ENCODE data around the gene PGA3.
"Not testable (repeated sequence)": the region's sequence is repeated elsewhere in the genome, so short reads cannot be mapped to it uniquely, and the experiment has no call there.

The PGA3 gene

DNA sequence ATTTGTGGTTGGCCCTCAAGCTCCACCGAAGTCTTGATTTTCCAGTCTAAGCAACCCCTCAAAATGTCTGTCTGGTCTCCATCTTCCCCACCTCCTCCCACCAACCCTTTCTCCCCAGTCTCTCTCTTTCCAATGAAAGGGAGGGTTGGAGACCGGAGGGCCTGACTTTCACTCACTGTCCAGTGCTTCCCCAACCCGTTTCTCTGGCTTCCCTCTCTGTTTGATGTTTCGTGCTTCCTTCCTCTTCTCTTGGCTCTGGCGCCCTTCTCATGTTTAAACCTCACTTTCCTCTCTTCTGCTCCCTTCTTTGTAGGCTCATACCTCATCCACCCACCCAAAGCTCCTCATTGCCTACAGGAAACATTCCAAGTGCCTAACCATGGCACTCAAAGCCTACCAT, 31.0 kb upstream of the PGA3 start:
- 87% methylated on average over 5 of the region's 5 CpGs for WGBS
- H3K9me3 ChIP-seq (ENCODE audit: insufficient read depth, low read depth, low read length) = no peaks in the 10 kb centered on the region
- H3K36me3 ChIP-seq (ENCODE audit: insufficient read depth, low read length) = no peaks in the 10 kb centered on the region
- no peak overlapping the region for H3K9ac ChIP-seq (ENCODE audit: low read depth, low read length)
- no peak overlapping the region for H3K4me3 ChIP-seq (ENCODE audit: low read length)
- no peaks in the 10 kb centered on the region for H3K4me1 ChIP-seq (ENCODE audit: insufficient read depth, low read length)
- H3K27me3 ChIP-seq (ENCODE audit: insufficient read depth, low read length) = 0 out of 2 replicates have a peak, but pooled peaks cover 3% of the 10 kb centered on the region
- H3K27ac ChIP-seq (ENCODE audit: low read depth, low read length) = no peak overlapping the region

DNA sequence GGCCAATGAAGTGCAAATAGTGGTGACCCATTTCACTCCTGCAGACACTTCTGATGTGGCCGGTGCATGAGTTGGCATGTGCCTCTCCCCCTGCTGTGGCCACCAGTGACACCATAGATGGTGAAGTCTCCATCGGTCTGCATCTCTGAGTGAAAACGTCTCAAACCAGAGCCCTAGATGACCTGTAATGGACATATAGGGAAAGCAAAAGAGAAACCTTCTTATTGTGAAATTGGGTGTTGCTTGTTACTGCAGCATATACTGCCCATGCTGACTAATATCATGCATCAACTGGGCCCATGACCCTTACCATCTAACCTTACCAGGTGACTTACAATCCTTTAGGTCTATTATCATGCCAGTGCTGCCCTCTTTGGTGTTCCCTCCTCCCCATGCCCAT, 30.4 kb upstream of the PGA3 start:
- Histone ChIP-seq H3K9ac (ENCODE audit: low read depth, low read length) (no peak overlapping the region), H3K36me3 (ENCODE audit: insufficient read depth, low read length) (no peaks in the 10 kb centered on the region), H3K4me3 (ENCODE audit: low read length) (no peak overlapping the region), H3K27me3 (ENCODE audit: insufficient read depth, low read length) (0 out of 2 replicates have a peak, but pooled peaks cover 3% of the 10 kb centered on the region), H3K27ac (ENCODE audit: low read depth, low read length) (no peak overlapping the region), H3K9me3 (ENCODE audit: insufficient read depth, low read depth, low read length) (no peaks in the 10 kb centered on the region), H3K4me1 (ENCODE audit: insufficient read depth, low read length) (no peaks in the 10 kb centered on the region)
- WGBS = 94% methylated on average over 3 of the region's 3 CpGs

DNA sequence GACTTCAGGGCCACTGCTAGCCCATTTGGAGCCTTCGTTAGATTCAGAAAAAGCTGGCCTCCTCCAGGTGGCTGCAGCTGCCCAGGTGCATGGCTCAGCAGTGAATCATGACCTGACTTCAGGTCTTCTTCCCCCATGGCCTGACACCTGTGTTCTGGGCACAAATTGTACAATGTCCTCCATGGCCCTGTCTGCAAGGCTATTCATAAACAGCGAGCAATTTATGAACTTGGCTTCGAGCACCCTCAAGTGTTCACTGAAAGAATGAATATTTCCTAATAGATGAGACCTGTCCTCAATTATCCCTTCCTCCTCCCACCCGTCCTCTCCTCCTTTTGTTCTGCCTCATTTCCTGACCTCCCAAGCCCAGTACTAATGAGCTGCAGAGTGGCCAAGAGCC, 29.9 kb upstream of the PGA3 start:
- H3K27me3 ChIP-seq (ENCODE audit: insufficient read depth, low read length) = 0 out of 2 replicates have a peak, but pooled peaks cover 3% of the 10 kb centered on the region
- no peak overlapping the region for H3K27ac ChIP-seq (ENCODE audit: low read depth, low read length)
- 89% methylated on average over 4 of the region's 4 CpGs for whole genome bisulfite sequencing
- H3K4me3 ChIP-seq (ENCODE audit: low read length) = no peak overlapping the region
- H3K9ac ChIP-seq (ENCODE audit: low read depth, low read length) = no peak overlapping the region
- no peaks in the 10 kb centered on the region for H3K4me1 ChIP-seq (ENCODE audit: insufficient read depth, low read length)
- no peaks in the 10 kb centered on the region for H3K9me3 ChIP-seq (ENCODE audit: insufficient read depth, low read depth, low read length)
- H3K36me3 ChIP-seq (ENCODE audit: insufficient read depth, low read length) = no peaks in the 10 kb centered on the region

DNA sequence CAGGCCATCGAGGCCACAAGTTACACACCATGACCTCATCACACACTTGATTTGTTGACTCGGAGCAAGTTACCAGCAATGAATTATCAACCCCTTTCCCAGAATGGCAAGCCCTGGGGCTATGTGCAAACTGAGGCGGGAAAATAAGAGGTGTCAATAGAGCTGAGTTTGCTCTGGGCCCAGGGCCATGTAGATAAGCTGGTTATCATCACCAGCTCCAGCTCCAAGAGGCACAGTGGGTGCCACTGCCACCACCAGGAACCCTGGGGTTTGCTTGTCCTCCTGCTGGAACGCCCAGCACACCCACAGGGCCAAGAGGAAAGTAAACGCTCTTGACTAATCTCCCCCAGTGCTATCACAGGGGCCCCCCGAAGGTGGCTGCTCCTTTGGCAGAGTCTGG, 29.0 kb upstream of the PGA3 start:
- Histone ChIP-seq H3K4me1 (ENCODE audit: insufficient read depth, low read length) (no peaks in the 10 kb centered on the region), H3K4me3 (ENCODE audit: low read length) (no peak overlapping the region), H3K36me3 (ENCODE audit: insufficient read depth, low read length) (no peaks in the 10 kb centered on the region), H3K27me3 (ENCODE audit: insufficient read depth, low read length) (0 out of 2 replicates have a peak, but pooled peaks cover 3% of the 10 kb centered on the region), H3K9ac (ENCODE audit: low read depth, low read length) (no peak overlapping the region), H3K9me3 (ENCODE audit: insufficient read depth, low read depth, low read length) (no peaks in the 10 kb centered on the region), H3K27ac (ENCODE audit: low read depth, low read length) (no peak overlapping the region)
- 83% methylated on average over 6 of the region's 6 CpGs for WGBS

DNA sequence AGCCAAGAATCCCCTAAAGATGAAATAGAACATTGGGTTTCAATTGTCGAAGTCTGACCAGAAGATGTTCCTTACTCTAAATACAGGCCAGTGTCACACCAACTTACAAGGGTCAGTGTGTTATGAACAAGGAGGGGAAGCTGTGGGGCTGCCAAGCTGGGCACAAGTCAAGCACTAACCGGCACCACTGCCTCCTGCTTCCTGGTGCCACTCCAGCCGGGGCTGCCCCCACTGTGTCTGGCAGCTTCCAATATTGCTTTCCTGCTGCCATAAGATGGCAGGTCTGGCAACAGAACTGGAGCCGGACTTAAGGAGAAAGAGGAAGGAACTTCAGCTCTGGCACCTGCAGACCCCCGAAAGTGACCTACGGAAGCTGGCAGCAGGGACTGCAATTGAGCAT, 28.4 kb upstream of the PGA3 start:
- Histone ChIP-seq H3K4me1 (ENCODE audit: insufficient read depth, low read length) (no peaks in the 10 kb centered on the region), H3K36me3 (ENCODE audit: insufficient read depth, low read length) (no peaks in the 10 kb centered on the region), H3K9ac (ENCODE audit: low read depth, low read length) (no peak overlapping the region), H3K27ac (ENCODE audit: low read depth, low read length) (no peak overlapping the region), H3K27me3 (ENCODE audit: insufficient read depth, low read length) (0 out of 2 replicates have a peak, but pooled peaks cover 3% of the 10 kb centered on the region), H3K4me3 (ENCODE audit: low read length) (no peak overlapping the region), H3K9me3 (ENCODE audit: insufficient read depth, low read depth, low read length) (no peaks in the 10 kb centered on the region)
- WGBS = 94% methylated on average over 6 of the region's 6 CpGs

DNA sequence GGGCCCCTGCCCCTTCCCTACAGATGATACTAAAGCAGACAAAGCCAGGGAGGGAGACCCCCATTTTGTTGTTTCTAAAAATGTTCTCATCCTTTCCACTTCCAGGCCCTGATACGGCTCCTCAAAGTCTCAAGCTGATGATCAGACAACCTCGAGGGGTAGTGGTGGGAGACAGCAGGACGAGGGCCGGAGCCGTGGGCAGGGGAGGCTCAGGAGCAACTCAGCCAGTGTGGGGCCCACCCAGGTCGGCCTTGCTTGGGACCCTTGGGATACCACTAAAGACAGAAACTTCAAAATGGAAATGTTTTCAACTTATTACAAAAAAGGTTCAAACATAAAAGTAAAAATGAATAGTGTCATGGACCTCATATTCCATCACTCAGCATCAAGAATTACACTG, 26.9 kb upstream of the PGA3 start:
- Histone ChIP-seq H3K9me3 (ENCODE audit: insufficient read depth, low read depth, low read length) (no peaks in the 10 kb centered on the region), H3K4me1 (ENCODE audit: insufficient read depth, low read length) (no peaks in the 10 kb centered on the region), H3K4me3 (ENCODE audit: low read length) (no peak overlapping the region), H3K36me3 (ENCODE audit: insufficient read depth, low read length) (no peaks in the 10 kb centered on the region), H3K27ac (ENCODE audit: low read depth, low read length) (no peak overlapping the region), H3K27me3 (ENCODE audit: insufficient read depth, low read length) (0 out of 2 replicates have a peak, but pooled peaks cover 3% of the 10 kb centered on the region), H3K9ac (ENCODE audit: low read depth, low read length) (no peak overlapping the region)
- WGBS = 88% methylated on average over 6 of the region's 6 CpGs

DNA sequence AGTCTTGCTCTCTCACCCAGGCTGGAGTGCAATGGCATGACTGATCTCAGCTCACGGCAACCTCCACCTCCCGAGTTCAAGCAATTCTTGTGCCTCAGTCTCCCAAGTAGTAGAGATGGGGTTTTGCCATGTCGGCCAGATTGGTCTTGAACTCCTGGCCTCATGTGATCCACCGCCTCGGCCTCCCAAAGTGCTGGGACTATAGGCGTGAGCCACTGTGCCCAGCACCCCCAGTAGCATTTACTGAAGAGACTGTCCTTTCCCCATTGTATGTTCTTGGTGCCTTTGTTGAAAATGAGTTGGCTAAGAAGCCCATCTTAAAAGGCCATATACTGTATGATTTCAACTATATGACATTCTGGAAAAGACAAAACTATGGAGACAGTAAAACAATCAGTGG, 23.1 kb upstream of the PGA3 start:
- H3K4me3 ChIP-seq (ENCODE audit: low read length); H3K9me3 ChIP-seq (ENCODE audit: insufficient read depth, low read depth, low read length); H3K9ac ChIP-seq (ENCODE audit: low read depth, low read length); H3K36me3 ChIP-seq (ENCODE audit: insufficient read depth, low read length); H3K4me1 ChIP-seq (ENCODE audit: insufficient read depth, low read length); H3K27ac ChIP-seq (ENCODE audit: low read depth, low read length); H3K27me3 ChIP-seq (ENCODE audit: insufficient read depth, low read length): not testable (repeated sequence)
- 91% methylated on average over 6 of the region's 6 CpGs for WGBS

DNA sequence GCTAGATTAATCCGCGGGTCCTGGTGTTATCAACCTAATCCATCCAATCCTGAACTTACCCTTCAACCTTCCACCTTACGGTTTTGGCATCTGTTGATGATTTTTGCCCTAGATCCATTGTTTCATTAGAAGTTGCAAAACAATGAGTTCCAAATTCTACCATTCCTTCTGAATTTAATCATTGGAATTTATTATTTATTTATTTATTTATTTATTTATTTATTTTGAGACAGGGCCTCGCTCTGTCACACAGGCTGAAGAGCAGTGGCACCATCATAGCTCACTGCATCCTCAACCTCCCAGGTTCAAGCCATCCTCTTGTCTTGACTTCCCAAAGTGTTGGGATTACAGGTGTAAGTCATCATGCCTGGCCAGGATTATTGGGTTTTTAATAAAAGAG, 21.8 kb upstream of the PGA3 start:
- Histone ChIP-seq H3K36me3 (ENCODE audit: insufficient read depth, low read length) (no peaks in the 10 kb centered on the region), H3K4me1 (ENCODE audit: insufficient read depth, low read length) (no peaks in the 10 kb centered on the region), H3K27ac (ENCODE audit: low read depth, low read length) (no peak overlapping the region), H3K27me3 (ENCODE audit: insufficient read depth, low read length) (no peaks in the 10 kb centered on the region), H3K9ac (ENCODE audit: low read depth, low read length) (no peak overlapping the region), H3K9me3 (ENCODE audit: insufficient read depth, low read depth, low read length) (no peaks in the 10 kb centered on the region), H3K4me3 (ENCODE audit: low read length) (no peak overlapping the region)
- WGBS = 93% methylated on average over 4 of the region's 4 CpGs

DNA sequence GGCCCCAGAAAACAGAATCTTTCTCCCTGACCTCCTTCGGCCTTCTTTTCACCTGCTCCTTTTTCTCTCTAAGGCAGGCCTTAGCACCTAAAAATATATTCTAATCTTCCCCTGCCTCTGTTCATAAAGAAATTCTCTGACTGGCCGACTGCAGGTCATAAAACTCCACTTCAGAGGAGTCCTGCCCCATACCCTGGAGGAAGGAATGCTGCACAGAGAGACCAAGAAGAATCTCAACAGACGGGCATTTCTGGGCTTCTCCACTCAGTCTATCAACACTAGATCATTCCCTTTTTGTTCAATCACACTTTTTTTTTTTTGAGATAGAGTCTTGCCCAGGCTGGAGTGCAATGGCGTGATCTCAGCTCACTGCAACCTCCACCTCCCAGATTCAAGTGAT, 19.7 kb upstream of the PGA3 start:
- Histone ChIP-seq H3K9ac (ENCODE audit: low read depth, low read length) (no peak overlapping the region), H3K27me3 (ENCODE audit: insufficient read depth, low read length) (no peaks in the 10 kb centered on the region), H3K4me1 (ENCODE audit: insufficient read depth, low read length) (no peaks in the 10 kb centered on the region), H3K36me3 (ENCODE audit: insufficient read depth, low read length) (no peaks in the 10 kb centered on the region), H3K9me3 (ENCODE audit: insufficient read depth, low read depth, low read length) (no peaks in the 10 kb centered on the region), H3K27ac (ENCODE audit: low read depth, low read length) (no peak overlapping the region), H3K4me3 (ENCODE audit: low read length) (no peak overlapping the region)
- WGBS = 85% methylated on average over 4 of the region's 4 CpGs

DNA sequence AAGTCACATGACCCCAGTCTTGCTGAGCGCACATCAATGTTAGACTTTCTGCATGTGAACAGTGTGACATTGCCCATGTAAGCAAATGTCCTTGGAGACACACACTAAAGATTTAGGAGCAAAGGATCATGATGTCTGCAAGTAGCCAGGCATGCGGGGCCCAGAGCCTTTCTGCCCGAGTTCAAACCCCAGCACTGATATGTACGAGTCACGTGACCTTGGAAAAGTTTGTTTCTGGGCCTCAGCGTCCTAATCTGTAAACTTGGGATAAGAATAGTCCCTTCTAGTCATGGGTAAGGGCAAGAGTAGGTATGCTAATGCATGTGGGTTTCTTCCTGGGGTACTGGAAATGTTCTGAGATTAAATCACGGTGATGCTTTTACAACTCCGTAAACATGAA, 16.8 kb upstream of the PGA3 start:
- no peak overlapping the region for H3K9ac ChIP-seq (ENCODE audit: low read depth, low read length)
- H3K27ac ChIP-seq (ENCODE audit: low read depth, low read length) = no peak overlapping the region
- H3K4me1 ChIP-seq (ENCODE audit: insufficient read depth, low read length) = no peaks in the 10 kb centered on the region
- H3K36me3 ChIP-seq (ENCODE audit: insufficient read depth, low read length) = no peaks in the 10 kb centered on the region
- no peaks in the 10 kb centered on the region for H3K27me3 ChIP-seq (ENCODE audit: insufficient read depth, low read length)
- no peak overlapping the region for H3K4me3 ChIP-seq (ENCODE audit: low read length)
- no peaks in the 10 kb centered on the region for H3K9me3 ChIP-seq (ENCODE audit: insufficient read depth, low read depth, low read length)
- 93% methylated on average over 8 of the region's 8 CpGs for WGBS

DNA sequence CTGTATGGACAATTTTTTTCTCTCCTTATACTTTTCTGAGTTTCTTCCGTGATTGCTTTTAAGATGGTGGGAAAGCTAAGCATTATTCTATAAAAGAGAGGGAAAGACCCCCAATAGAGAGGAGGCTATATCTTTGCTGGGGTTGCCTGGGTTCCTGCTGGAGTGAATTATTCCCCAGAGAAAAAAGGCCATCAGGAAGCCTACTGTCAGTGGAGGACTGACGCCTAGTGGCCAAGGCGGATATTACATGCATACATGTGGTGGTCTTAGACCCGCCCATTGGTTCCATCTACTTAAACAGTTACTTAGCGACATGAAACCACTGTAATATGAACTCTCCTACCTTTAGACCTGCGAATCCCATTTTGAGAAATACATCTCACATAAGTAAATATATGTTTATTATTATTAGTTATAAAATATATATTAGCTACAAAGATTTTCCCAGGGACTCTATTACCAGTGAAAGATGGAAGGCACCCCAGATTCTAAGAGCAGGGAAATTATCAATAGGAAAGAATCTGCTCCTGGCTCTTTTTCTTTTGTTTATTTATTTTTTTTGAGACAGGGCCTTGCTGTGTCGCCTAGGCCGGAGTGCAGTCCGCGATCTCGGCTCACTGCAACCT, 15.7 kb upstream of the PGA3 start:
- H3K4me3 ChIP-seq (ENCODE audit: low read length) = no peak overlapping the region
- no peak overlapping the region for H3K27ac ChIP-seq (ENCODE audit: low read depth, low read length)
- no peak overlapping the region for H3K9ac ChIP-seq (ENCODE audit: low read depth, low read length)
- H3K9me3 ChIP-seq (ENCODE audit: insufficient read depth, low read depth, low read length) = no peaks in the 10 kb centered on the region
- 53% methylated on average over 9 of the region's 11 CpGs for WGBS
- no peaks in the 10 kb centered on the region for H3K36me3 ChIP-seq (ENCODE audit: insufficient read depth, low read length)
- no peaks in the 10 kb centered on the region for H3K4me1 ChIP-seq (ENCODE audit: insufficient read depth, low read length)
- no peaks in the 10 kb centered on the region for H3K27me3 ChIP-seq (ENCODE audit: insufficient read depth, low read length)

DNA sequence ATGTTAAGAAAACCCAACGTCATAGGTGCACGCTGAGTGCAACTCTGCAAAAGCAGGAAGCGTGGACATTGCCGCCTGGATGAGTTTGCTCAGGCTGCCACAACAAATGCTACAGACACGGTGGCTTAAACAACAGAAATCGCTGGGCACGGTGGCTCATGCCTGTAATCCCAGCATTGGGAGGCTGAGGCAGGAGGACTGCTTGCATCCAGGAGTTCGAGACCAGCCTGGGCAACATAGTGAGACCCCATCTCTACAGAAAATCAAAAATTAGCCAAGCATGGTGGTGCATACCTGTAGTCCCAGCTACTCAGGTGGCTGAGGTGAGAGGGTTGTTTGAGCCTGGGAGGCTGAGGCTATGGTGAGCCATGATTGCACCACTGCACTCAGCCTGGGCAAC, 13.4 kb upstream of the PGA3 start:
- Histone ChIP-seq H3K9me3 (ENCODE audit: insufficient read depth, low read depth, low read length) (no peaks in the 10 kb centered on the region), H3K27me3 (ENCODE audit: insufficient read depth, low read length) (no peaks in the 10 kb centered on the region), H3K4me1 (ENCODE audit: insufficient read depth, low read length) (no peaks in the 10 kb centered on the region; the same call in 1 of the 2 replicates), H3K9ac (ENCODE audit: low read depth, low read length) (no peak overlapping the region), H3K27ac (ENCODE audit: low read depth, low read length) (no peak overlapping the region), H3K36me3 (ENCODE audit: insufficient read depth, low read length) (no peaks in the 10 kb centered on the region), H3K4me3 (ENCODE audit: low read length) (no peak overlapping the region)
- WGBS = 93% methylated on average over 8 of the region's 8 CpGs
